H9 (cell line): ENCODE results near the gene TMEM33. TPM values are rescaled to one million over a fixed set of nuclear protein-coding genes. Genes with fewer than 3 reads are reported as not detected.

Source experiments
- DNase-seq: peaks from one replicate; pipeline ENCODE4 v3.0.0-alpha.2; 2017
- H2AFZ ChIP-seq: one replicate; pipeline ENCODE4 v1.6.1; 2013; ENCODE audit warnings: mild to moderate bottlenecking, low read length, control low read depth, moderate library complexity
- H2AK5ac ChIP-seq: 2 replicates; pipeline ENCODE4 v1.6.1; 2013; ENCODE audit warnings: low read length, control low read depth, mixed read lengths; ENCODE audit not compliant: insufficient read length
- H2BK120ac ChIP-seq: one replicate; pipeline ENCODE4 v1.6.1; 2013; ENCODE audit warnings: low read depth, mild to moderate bottlenecking, low read length, control low read depth, inconsistent platforms; ENCODE audit not compliant: poor library complexity, severe bottlenecking
- H2BK12ac ChIP-seq: 2 replicates; pipeline ENCODE4 v1.6.1; 2013; ENCODE audit warnings: low read length, control low read depth, mixed read lengths, low read depth; ENCODE audit not compliant: insufficient read length
- H2BK15ac ChIP-seq: 2 replicates; pipeline ENCODE4 v1.6.1; 2013; ENCODE audit warnings: low read depth, low read length, control low read depth
- H2BK20ac ChIP-seq: one replicate; pipeline ENCODE4 v1.6.1; 2013; ENCODE audit warnings: low read depth, mild to moderate bottlenecking, low read length, control low read depth, inconsistent platforms; ENCODE audit not compliant: poor library complexity, severe bottlenecking
- H2BK5ac ChIP-seq: 2 replicates; pipeline ENCODE4 v1.6.1; 2013; ENCODE audit warnings: low read length, control low read depth, mixed read lengths; ENCODE audit not compliant: insufficient read length
- H3K14ac ChIP-seq: 2 replicates; pipeline ENCODE4 v1.6.1; 2013; ENCODE audit warnings: low read length, control low read depth; ENCODE audit not compliant: insufficient read depth
- H3K18ac ChIP-seq: 2 replicates; pipeline ENCODE4 v1.6.1; 2013; ENCODE audit warnings: low read depth, mild to moderate bottlenecking, mixed read lengths, low read length, control low read depth; ENCODE audit not compliant: insufficient read length
- H3K23ac ChIP-seq: 2 replicates; pipeline ENCODE4 v1.6.1; 2013; ENCODE audit warnings: low read length, control low read depth, mixed read lengths, low read depth; ENCODE audit not compliant: insufficient read length
- H3K23me2 ChIP-seq: 2 replicates; pipeline ENCODE4 v1.6.1; 2013; ENCODE audit warnings: low read depth, mild to moderate bottlenecking, mixed read lengths, low read length, control low read depth; ENCODE audit not compliant: insufficient read length, poor library complexity, severe bottlenecking
- H3K27ac ChIP-seq: 2 replicates; pipeline ENCODE4 v1.5.1; 2013; ENCODE audit warnings: low read length, control low read depth, mixed read lengths, low read depth; ENCODE audit not compliant: insufficient read length
- H3K27me3 ChIP-seq: 2 replicates; pipeline ENCODE4 v1.6.1; 2013; ENCODE audit warnings: low read length, control low read depth, inconsistent platforms; ENCODE audit not compliant: insufficient read depth
- H3K4ac ChIP-seq: 2 replicates; pipeline ENCODE4 v1.6.1; 2013; ENCODE audit warnings: low read depth, mild to moderate bottlenecking, control low read depth, inconsistent platforms, low read length, moderate library complexity
- H3K4me1 ChIP-seq: 2 replicates; pipeline ENCODE4 v1.6.1; 2013; ENCODE audit warnings: low read length, control low read depth, inconsistent platforms; ENCODE audit not compliant: insufficient read depth
- H3K4me2 ChIP-seq: 2 replicates; pipeline ENCODE4 v1.6.1; 2013; ENCODE audit warnings: low read length, control low read depth, mixed read lengths; ENCODE audit not compliant: insufficient read length, insufficient read depth
- H3K56ac ChIP-seq: 2 replicates; pipeline ENCODE4 v1.6.1; 2013; ENCODE audit warnings: low read depth, mild to moderate bottlenecking, mixed read lengths, low read length, control low read depth; ENCODE audit not compliant: insufficient read length
- H3K79me1 ChIP-seq: 2 replicates; pipeline ENCODE4 v1.6.1; 2013; ENCODE audit warnings: low read depth, mild to moderate bottlenecking, moderate library complexity, low read length, control low read depth, inconsistent platforms; ENCODE audit not compliant: insufficient read depth, poor library complexity, severe bottlenecking
- H3K79me2 ChIP-seq: 2 replicates; pipeline ENCODE4 v1.6.1; 2013; ENCODE audit warnings: low read length, control low read depth, inconsistent platforms; ENCODE audit not compliant: insufficient read depth
- H3K9ac ChIP-seq: 2 replicates; pipeline ENCODE4 v1.6.1; 2013; ENCODE audit warnings: low read length, control low read depth, mixed read lengths; ENCODE audit not compliant: insufficient read length; ENCODE audit errors: extremely low read depth
- H3K9me3 ChIP-seq: one replicate; pipeline ENCODE4 v1.6.1; 2013; ENCODE audit warnings: low read depth, low read length, inconsistent platforms; ENCODE audit not compliant: control insufficient read depth
- H3T11ph ChIP-seq: one replicate; pipeline ENCODE4 v1.6.1; 2013; ENCODE audit warnings: mild to moderate bottlenecking, low read length, control low read depth, inconsistent platforms
- H4K20me1 ChIP-seq: one replicate; pipeline ENCODE4 v1.6.1; 2013; ENCODE audit not compliant: control insufficient read depth, insufficient read length, insufficient read depth
- H4K5ac ChIP-seq: 2 replicates; pipeline ENCODE4 v1.6.1; 2013; ENCODE audit warnings: low read depth, mild to moderate bottlenecking, mixed read lengths, low read length, control low read depth; ENCODE audit not compliant: insufficient read length
- H4K8ac ChIP-seq: replicated peaks from 2 replicates; pipeline ENCODE4 v1.6.1; 2013; ENCODE audit warnings: low read length, control low read depth, mixed read lengths, low read depth; ENCODE audit not compliant: insufficient read length
- H4K91ac ChIP-seq: 2 replicates; pipeline ENCODE4 v1.6.1; 2013; ENCODE audit warnings: low read depth, mild to moderate bottlenecking, moderate library complexity, mixed read lengths, low read length, control low read depth; ENCODE audit not compliant: insufficient read length
- H3K27ac Mint-ChIP-seq, 3 experiments: 2 replicates in 2 of 3; 3 replicates in 1 of 3; pipeline ENCODE4 v1.8.0; 2020 to 2021; ENCODE audit warnings: mixed read lengths in 3 of 3, mild to moderate bottlenecking in 1 of 3, moderate library complexity in 1 of 3
- H3K27me3 Mint-ChIP-seq: 2 replicates; pipeline ENCODE4 v1.8.0; 2021; ENCODE audit warnings: low read depth, mild to moderate bottlenecking, moderate library complexity, mixed read lengths
- H3K36me3 Mint-ChIP-seq, 3 experiments: 2 replicates in 2 of 3; 3 replicates in 1 of 3; pipeline ENCODE4 v1.8.0; 2020 to 2021; ENCODE audit warnings: low read depth in 3 of 3, mixed read lengths in 3 of 3; ENCODE audit not compliant: insufficient read depth in 1 of 3
- H3K4me1 Mint-ChIP-seq, 2 experiments: 2 replicates each; pipeline ENCODE4 v1.8.0; 2020; ENCODE audit warnings: mixed read lengths in 2 of 2
- H3K4me3 Mint-ChIP-seq, 2 experiments: 2 replicates in 1 of 2; 3 replicates in 1 of 2; pipeline ENCODE4 v1.8.0; 2020 to 2021; ENCODE audit warnings: mild to moderate bottlenecking in 2 of 2, mixed read lengths in 2 of 2, moderate library complexity in 1 of 2
- H3K9me3 Mint-ChIP-seq, 2 experiments: 2 replicates in 1 of 2; 3 replicates in 1 of 2; pipeline ENCODE4 v1.8.0; 2020; ENCODE audit warnings: mild to moderate bottlenecking in 2 of 2, mixed read lengths in 2 of 2, moderate library complexity in 1 of 2
- CTCF ChIP-seq: fragments of 200-600 bp; sonication (generic); conservative IDR thresholded peaks from 3 replicates; pipeline ENCODE4 v1.8.0; 2021; ENCODE audit warnings: antibody characterized with exemption, mild to moderate bottlenecking
- WGBS: extraction: QIAGEN DNeasy Blood & Tissue Kit; methylation state at CpG from one replicate; pipeline ENCODE4 v1.1.7; 2013; ENCODE audit warnings: missing lambda C conversion rate, low lambda C conversion rate, mixed read lengths; ENCODE audit not compliant: insufficient read length; ENCODE audit errors: extremely low coverage; 5-methylcytosine and 5-hydroxymethylcytosine counted together
- total RNA-seq: library from RNA; stranded (reverse); gene quantifications from 2 replicates; pipeline ENCODE4 v1.2.1, GENCODE V29; 2021

Gene TMEM33
- total RNA-seq, 1 experiment from 2014 or later: 74.2 TPM

DNA sequence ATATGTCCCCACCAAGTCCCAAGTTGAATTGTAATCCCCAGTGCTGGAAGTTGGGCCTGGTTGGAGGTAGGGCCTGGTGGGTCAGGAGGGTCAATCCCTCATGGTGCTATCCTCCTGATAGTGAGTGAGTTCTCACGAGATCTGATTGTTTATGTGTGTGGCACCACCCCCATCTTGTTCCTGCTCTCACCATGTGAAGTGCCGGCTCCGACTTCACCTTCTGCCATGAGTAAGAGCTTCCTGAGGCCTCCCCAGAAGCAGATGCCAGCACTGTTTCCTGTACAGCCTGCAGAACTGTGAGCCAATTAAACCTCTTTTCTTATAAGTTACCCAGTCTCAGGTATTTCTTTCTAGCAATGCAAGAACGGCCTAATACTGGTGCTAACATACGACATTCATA is 22.7 kb upstream of the TMEM33 start:
- Histone ChIP-seq H3K18ac (no peak overlapping the region), H2BK20ac (no peak overlapping the region), H3K4ac (no peak overlapping the region), H3K23ac (no peak overlapping the region), H3K9me3 (no peaks in the 10 kb centered on the region), H2AK5ac (no peak overlapping the region), H3K4me1 (no peaks in the 10 kb centered on the region), H3K27me3 (no peaks in the 10 kb centered on the region), H3K4me2 (no peak overlapping the region), H2BK5ac (no peak overlapping the region), H2AFZ (no peak overlapping the region), H3T11ph (no peak overlapping the region), H2BK15ac (no peak overlapping the region), H2BK12ac (no peak overlapping the region), H3K27ac (no peak overlapping the region), H3K14ac (no peak overlapping the region), H3K56ac (no peak overlapping the region), H4K8ac (no peak overlapping the region), H3K23me2 (no peaks in the 10 kb centered on the region), H3K79me1 (no peaks in the 10 kb centered on the region), H3K79me2 (no peaks in the 10 kb centered on the region), H4K91ac (no peak overlapping the region), H4K5ac (no peak overlapping the region), H4K20me1 (no peaks in the 10 kb centered on the region), H2BK120ac (no peak overlapping the region), H3K9ac (no peak overlapping the region)
- Mint-ChIP-seq H3K4me1 (peaks cover 4 to 5% of the 10 kb centered on the region in 2 experiments), H3K36me3 (peaks cover 0 to 5% (median 0%) of the 10 kb centered on the region in 3 experiments; a peak in 1 of 7 replicates), H3K27ac (no peak overlapping the region), H3K9me3 (peaks cover 4 to 6% of the 10 kb centered on the region in 2 experiments; a peak in 3 of 5 replicates), H3K4me3 (no peak overlapping the region), H3K27me3 (peaks cover 8% of the 10 kb centered on the region)
- DNase-seq: no peak
- no CpG with 5 or more reads among the region's 5 CpGs for WGBS
- no peak for TF ChIP-seq CTCF
